Measurements from ENCODE around the gene CBR3. TPM values are rescaled to one million over a fixed set of nuclear protein-coding genes. Genes with fewer than 3 reads are reported as not detected.

Gene CBR3
- total RNA-seq, 1 experiment from 2014 or later: 1.7 TPM

GRCh38 chr21:36166705-36167104 lies 31.8 kb downstream of the CBR3 start:
- ChIA-PET RAD21 (ENCODE audit: low non-redundant PET in 1 of 2, low total read pairs in 2 of 2, uncharacterized antibody in 2 of 2, unreplicated experiment in 2 of 2) (no interaction called here), CTCF (no interaction called here), POLR2A (no interaction called here)
- Histone ChIP-seq H3K4me1 (ENCODE audit: control insufficient read depth in 1 of 2, insufficient read depth in 2 of 2, low read length in 2 of 2) (peaks cover 6 to 11% of the 10 kb centered on the region in 2 experiments), H3K36me3 (ENCODE audit: control insufficient read depth in 1 of 2, insufficient read depth in 2 of 2, low read length in 2 of 2) (peaks cover 0 to 3% of the 10 kb centered on the region in 2 experiments; a peak in 2 of 4 replicates), H3K4me2 (ENCODE audit: low read length) (no peak overlapping the region), H3K9ac (ENCODE audit: low read length) (no peak overlapping the region), H3K79me2 (ENCODE audit: insufficient read depth, low read length) (no peaks in the 10 kb centered on the region), H3K9me3 (ENCODE audit: control insufficient read depth in 1 of 2, insufficient read depth in 1 of 2, low read depth in 1 of 2, low read length in 2 of 2) (no peaks in the 10 kb centered on the region), H3K4me3 (replicated peaks in 1 of 2; ENCODE audit: low read depth in 1 of 2, low read length in 2 of 2) (no peak overlapping the region), H3K9me2 (ENCODE audit: insufficient read depth) (no peaks in the 10 kb centered on the region), H3K27ac (ENCODE audit: low read depth, low read length) (no peak overlapping the region), H3K27me3 (ENCODE audit: insufficient read depth, low read length) (no peaks in the 10 kb centered on the region), H4K20me1 (ENCODE audit: insufficient read depth) (no peaks in the 10 kb centered on the region), H2AFZ (ENCODE audit: low read depth, low read length, poor library complexity, severe bottlenecking) (no peak overlapping the region)
- no TSS peak for BruUV-seq (replicated peaks)
- TF ChIP-seq ZFX (IDR thresholded peaks at IDR 0.05) (no peak), RAD21 (IDR thresholded peaks at IDR 0.05; ENCODE audit: low read depth) (no peak), ATF3 (IDR thresholded peaks at IDR 0.05) (no peak)
- intact Hi-C loops (cut with micrococcal nuclease): no loop called here
- ATAC-seq: no peak
- no peak for DNase-seq (ENCODE audit: low read depth, low spot score)

DNA sequence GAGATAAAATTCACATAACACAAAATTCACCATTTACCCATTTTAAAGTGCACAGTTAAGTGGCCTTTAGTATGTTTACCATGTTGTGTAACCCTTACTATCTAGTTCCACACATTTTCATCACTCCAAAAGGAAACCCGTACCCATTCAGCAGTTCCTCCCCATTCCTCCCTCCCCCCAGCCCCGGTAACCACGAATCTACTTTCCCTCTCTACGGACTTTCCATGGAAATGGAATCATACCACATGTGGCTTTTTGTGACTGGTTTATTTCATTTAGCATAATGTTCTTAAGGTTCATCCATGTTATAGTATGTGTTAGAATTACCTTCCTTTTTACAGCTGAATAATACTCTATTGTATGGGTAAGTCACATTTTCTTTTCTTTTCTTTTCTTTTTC lies 32.7 kb downstream of the CBR3 start:
- ChIA-PET RAD21 (ENCODE audit: low non-redundant PET in 1 of 2, low total read pairs in 2 of 2, uncharacterized antibody in 2 of 2, unreplicated experiment in 2 of 2) (no interaction called here), CTCF (no interaction called here), POLR2A (no interaction called here)
- Histone ChIP-seq H4K20me1 (ENCODE audit: insufficient read depth) (no peaks in the 10 kb centered on the region), H2AFZ (ENCODE audit: low read depth, low read length, poor library complexity, severe bottlenecking) (no peak overlapping the region), H3K27me3 (ENCODE audit: insufficient read depth, low read length) (no peaks in the 10 kb centered on the region), H3K4me3 (replicated peaks in 1 of 2; ENCODE audit: low read depth in 1 of 2, low read length in 2 of 2) (no peak overlapping the region), H3K4me1 (ENCODE audit: control insufficient read depth in 1 of 2, insufficient read depth in 2 of 2, low read length in 2 of 2) (peaks cover 2 to 5% of the 10 kb centered on the region in 2 experiments), H3K36me3 (ENCODE audit: control insufficient read depth in 1 of 2, insufficient read depth in 2 of 2, low read length in 2 of 2) (peaks cover 0 to 3% of the 10 kb centered on the region in 2 experiments; a peak in 2 of 4 replicates), H3K27ac (ENCODE audit: low read depth, low read length) (no peak overlapping the region), H3K79me2 (ENCODE audit: insufficient read depth, low read length) (no peaks in the 10 kb centered on the region), H3K9me3 (ENCODE audit: control insufficient read depth in 1 of 2, insufficient read depth in 1 of 2, low read depth in 1 of 2, low read length in 2 of 2) (no peaks in the 10 kb centered on the region), H3K4me2 (ENCODE audit: low read length) (no peak overlapping the region), H3K9ac (ENCODE audit: low read length) (no peak overlapping the region), H3K9me2 (ENCODE audit: insufficient read depth) (no peaks in the 10 kb centered on the region)
- TF ChIP-seq YY1 (IDR thresholded peaks at IDR 0.05; ENCODE audit: extremely low read depth, insufficient replicate concordance, low read depth, low read length): no peak
- TF ChIP-seq RAD21 (IDR thresholded peaks at IDR 0.05; ENCODE audit: low read depth): no peak
- TF ChIP-seq ZNF274 (IDR thresholded peaks at IDR 0.05; ENCODE audit: low read depth, low read length): no peak
- no peak for TF ChIP-seq EZH2 (IDR thresholded peaks at IDR 0.05)
- no peak for TF ChIP-seq CEBPB (IDR thresholded peaks at IDR 0.05; ENCODE audit: low read depth)
- TF ChIP-seq ZFX (IDR thresholded peaks at IDR 0.05): no peak
- no peak for TF ChIP-seq MAX (IDR thresholded peaks at IDR 0.05)
- TF ChIP-seq EZH2phosphoT487 (IDR thresholded peaks at IDR 0.05; ENCODE audit: borderline replicate concordance): no peak
- TF ChIP-seq EGR1 (IDR thresholded peaks at IDR 0.05; ENCODE audit: low read depth): no peak
- TF ChIP-seq, protein P1, sequence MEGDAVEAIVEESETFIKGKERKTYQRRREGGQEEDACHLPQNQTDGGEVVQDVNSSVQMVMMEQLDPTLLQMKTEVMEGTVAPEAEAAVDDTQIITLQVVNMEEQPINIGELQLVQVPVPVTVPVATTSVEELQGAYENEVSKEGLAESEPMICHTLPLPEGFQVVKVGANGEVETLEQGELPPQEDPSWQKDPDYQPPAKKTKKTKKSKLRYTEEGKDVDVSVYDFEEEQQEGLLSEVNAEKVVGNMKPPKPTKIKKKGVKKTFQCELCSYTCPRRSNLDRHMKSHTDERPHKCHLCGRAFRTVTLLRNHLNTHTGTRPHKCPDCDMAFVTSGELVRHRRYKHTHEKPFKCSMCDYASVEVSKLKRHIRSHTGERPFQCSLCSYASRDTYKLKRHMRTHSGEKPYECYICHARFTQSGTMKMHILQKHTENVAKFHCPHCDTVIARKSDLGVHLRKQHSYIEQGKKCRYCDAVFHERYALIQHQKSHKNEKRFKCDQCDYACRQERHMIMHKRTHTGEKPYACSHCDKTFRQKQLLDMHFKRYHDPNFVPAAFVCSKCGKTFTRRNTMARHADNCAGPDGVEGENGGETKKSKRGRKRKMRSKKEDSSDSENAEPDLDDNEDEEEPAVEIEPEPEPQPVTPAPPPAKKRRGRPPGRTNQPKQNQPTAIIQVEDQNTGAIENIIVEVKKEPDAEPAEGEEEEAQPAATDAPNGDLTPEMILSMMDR (IDR thresholded peaks at IDR 0.05 in 2 of 3, conservative IDR thresholded peaks at IDR 0.05 in 1 of 3; ENCODE audit: borderline replicate concordance in 1 of 3, insufficient read depth in 1 of 3, low read depth in 2 of 3, low read length in 2 of 3): no peak
- TF ChIP-seq ELF1 (IDR thresholded peaks at IDR 0.05; ENCODE audit: borderline replicate concordance, low read depth): no peak
- TF ChIP-seq SP1 (IDR thresholded peaks at IDR 0.05; ENCODE audit: low read depth): no peak
- TF ChIP-seq JUND (IDR thresholded peaks at IDR 0.05): no peak
- TF ChIP-seq CBX3 (IDR thresholded peaks at IDR 0.05; ENCODE audit: low read depth): no peak
- TF ChIP-seq POLR2A (IDR thresholded peaks at IDR 0.05; ENCODE audit: borderline replicate concordance, extremely low read depth, insufficient read depth, insufficient read length): no peak
- TF ChIP-seq SRF (IDR thresholded peaks at IDR 0.05; ENCODE audit: low read depth): no peak
- no peak for TF ChIP-seq TCF7L2 (IDR thresholded peaks at IDR 0.05; ENCODE audit: borderline replicate concordance, extremely low read depth, insufficient read depth, insufficient read length)
- no peak for TF ChIP-seq FOSL1 (IDR thresholded peaks at IDR 0.05; ENCODE audit: low read depth)
- ATAC-seq (no peak), DNase-seq (ENCODE audit: low read depth, low spot score) (no peak)
- BruUV-seq (replicated peaks): no TSS peak
- intact Hi-C loops (cut with micrococcal nuclease): no loop called here

Data from HCT116 (cell line).